ENCODE measurements around the gene SMIM27.
"Not testable (repeated sequence)": the region's sequence is repeated elsewhere in the genome, so short reads cannot be mapped to it uniquely, and the experiment has no call there.

The SMIM27 gene

DNA sequence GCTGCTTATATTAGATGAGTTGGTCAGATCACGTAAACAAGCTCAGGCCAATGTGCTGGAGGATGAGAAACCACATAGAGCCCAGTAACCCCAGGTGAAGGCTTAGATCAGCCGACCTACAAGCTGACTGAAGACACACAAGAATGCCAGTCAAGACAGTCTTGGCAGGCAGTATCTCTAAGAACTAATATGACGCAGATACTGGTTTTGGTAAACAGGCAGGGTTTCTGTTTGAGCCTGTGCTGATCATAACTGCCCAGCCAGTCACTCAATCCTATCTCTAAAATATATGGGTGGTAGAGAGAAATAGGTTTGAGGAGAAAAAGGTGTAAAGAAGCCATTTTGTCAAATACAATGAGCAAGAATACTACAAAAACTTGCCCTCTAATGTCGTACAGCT lies 18.3 kb upstream of the SMIM27 start:
- DNase-seq (ENCODE audit: low read depth), result no peak
- no peak overlapping the region for H3K4me3 ChIP-seq (ENCODE audit: control insufficient read depth, low read depth, low read length)
- TF ChIP-seq, protein P1, sequence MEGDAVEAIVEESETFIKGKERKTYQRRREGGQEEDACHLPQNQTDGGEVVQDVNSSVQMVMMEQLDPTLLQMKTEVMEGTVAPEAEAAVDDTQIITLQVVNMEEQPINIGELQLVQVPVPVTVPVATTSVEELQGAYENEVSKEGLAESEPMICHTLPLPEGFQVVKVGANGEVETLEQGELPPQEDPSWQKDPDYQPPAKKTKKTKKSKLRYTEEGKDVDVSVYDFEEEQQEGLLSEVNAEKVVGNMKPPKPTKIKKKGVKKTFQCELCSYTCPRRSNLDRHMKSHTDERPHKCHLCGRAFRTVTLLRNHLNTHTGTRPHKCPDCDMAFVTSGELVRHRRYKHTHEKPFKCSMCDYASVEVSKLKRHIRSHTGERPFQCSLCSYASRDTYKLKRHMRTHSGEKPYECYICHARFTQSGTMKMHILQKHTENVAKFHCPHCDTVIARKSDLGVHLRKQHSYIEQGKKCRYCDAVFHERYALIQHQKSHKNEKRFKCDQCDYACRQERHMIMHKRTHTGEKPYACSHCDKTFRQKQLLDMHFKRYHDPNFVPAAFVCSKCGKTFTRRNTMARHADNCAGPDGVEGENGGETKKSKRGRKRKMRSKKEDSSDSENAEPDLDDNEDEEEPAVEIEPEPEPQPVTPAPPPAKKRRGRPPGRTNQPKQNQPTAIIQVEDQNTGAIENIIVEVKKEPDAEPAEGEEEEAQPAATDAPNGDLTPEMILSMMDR (conservative IDR thresholded peaks at IDR 0.05; ENCODE audit: control insufficient read depth, insufficient read depth, low read depth, low read length), result no peak

GRCh38 chr9:32543047-32543446 lies 9.1 kb upstream of the SMIM27 start:
- TF ChIP-seq, protein P1 (conservative IDR thresholded peaks at IDR 0.05; ENCODE audit: control insufficient read depth, insufficient read depth, low read depth, low read length), result no peak
- no peak for DNase-seq (ENCODE audit: low read depth)
- no peak overlapping the region for H3K4me3 ChIP-seq (ENCODE audit: control insufficient read depth, low read depth, low read length)

DNA sequence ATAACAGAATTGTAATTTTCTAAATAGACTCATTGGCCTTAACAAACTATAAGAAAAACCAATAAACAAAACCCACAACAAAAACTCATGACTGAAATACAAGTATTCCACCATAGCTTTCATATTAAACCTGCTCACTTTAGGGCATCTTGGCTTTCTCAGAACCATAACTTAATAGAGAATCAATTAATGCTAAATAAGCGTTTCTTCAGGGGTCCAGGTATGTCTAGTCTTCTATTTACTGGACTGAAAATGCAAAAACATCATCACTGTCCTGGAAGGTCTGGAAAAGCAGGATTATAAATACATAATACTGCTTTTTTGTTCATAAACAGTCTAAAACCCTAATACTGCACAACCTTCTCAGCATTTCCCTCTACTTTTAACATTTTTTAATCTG lies 6.2 kb upstream of the SMIM27 start:
- DNase-seq (ENCODE audit: low read depth), result no peak
- TF ChIP-seq, protein P1 (conservative IDR thresholded peaks at IDR 0.05; ENCODE audit: control insufficient read depth, insufficient read depth, low read depth, low read length), result no peak
- no peak overlapping the region for H3K4me3 ChIP-seq (ENCODE audit: control insufficient read depth, low read depth, low read length)

DNA sequence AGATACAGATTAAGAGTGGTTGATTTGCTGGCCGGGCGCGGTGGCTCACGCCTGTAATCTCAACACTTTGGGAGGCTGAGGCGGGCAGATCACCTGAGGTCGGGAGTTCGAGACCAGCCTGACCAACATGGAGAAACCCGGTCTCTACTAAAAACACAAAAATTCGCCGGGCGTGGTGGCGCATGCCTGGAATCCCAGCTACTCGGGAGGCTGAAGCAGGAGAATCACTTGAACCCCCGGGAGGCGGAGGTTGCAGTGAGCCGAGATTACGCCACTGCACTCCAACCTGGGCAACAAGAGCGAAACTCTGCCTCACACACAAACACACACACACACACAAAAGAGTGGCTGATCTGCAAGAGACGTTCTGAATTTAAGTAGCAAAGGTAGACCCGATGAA lies 3.9 kb upstream of the SMIM27 start:
- not testable (repeated sequence) for DNase-seq (ENCODE audit: low read depth); H3K4me3 ChIP-seq (ENCODE audit: control insufficient read depth, low read depth, low read length)

DNA sequence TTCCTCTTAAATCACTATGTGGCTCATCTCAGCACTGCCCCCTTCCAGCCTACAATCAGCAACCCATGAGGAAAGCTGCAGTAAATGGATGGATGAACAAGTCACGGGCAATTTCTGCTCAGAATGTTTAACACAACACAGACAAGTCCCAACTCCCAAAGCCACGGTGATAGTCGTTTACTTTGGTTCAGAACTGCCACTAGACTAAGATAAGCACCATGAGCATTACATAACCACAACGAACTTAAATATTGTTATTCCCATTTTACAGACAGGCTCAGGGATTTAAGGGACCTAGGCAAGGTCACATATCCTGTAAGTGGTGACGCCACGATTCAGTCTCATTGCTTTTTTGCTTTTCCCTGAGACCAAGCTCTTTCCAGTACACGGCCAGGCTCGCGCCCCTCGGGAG lies 2.0 kb upstream of the SMIM27 start:
- H3K4me3 ChIP-seq (ENCODE audit: control insufficient read depth, low read depth, low read length), result peak overlapping the region; percentile 75
- TF ChIP-seq, protein P1 (conservative IDR thresholded peaks at IDR 0.05; ENCODE audit: control insufficient read depth, insufficient read depth, low read depth, low read length), result no peak
- DNase-seq (ENCODE audit: low read depth), result peak; percentile 34

DNA sequence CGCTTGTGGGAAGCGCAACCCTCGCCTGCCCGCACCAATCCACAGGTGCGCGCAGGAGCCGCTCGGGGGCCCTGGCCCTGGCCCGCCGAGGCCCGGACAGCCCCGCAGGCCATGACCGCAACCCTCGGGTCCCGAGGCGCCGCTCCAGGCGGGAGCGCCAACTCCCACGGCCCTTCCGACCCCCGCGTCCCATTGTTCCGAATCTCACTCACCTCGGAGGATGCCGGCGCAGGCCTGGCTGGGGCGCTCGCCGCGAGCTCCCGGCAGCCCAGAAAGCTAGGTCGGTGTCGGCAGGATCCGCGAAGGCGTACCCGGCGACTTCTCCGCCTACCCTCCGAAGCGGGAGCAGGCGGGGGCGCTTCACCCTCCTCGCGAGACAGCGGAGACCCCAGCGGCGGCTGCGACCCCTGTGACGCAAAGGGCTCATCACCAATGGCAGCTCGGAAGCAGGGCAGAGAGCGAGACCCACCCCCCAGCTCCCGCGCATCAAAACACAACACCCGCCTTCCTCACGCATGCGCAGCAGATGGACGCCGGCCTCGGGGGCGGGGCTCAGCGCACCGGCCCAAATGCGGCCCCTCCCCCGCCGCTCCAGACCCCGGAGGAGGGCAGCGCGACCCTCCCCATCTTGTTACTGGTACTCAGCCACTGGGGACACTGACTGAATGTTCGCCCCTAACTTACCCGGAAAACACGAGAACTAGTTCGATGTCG lies 1.4 kb upstream of the SMIM27 start:
- peak overlapping the region; percentile 75 for H3K4me3 ChIP-seq (ENCODE audit: control insufficient read depth, low read depth, low read length)
- peak; percentile 83 for DNase-seq (ENCODE audit: low read depth)
- TF ChIP-seq, protein P1 (conservative IDR thresholded peaks at IDR 0.05; ENCODE audit: control insufficient read depth, insufficient read depth, low read depth, low read length), result no peak

- peak; percentile 45 for DNase-seq (ENCODE audit: low read depth)
- TF ChIP-seq, protein P1 (conservative IDR thresholded peaks at IDR 0.05; ENCODE audit: control insufficient read depth, insufficient read depth, low read depth, low read length), result no peak
- peak overlapping the region; percentile 75 for H3K4me3 ChIP-seq (ENCODE audit: control insufficient read depth, low read depth, low read length)
These were observed 663 bp upstream of the SMIM27 start for GRCh38 chr9:32551276-32552051.
